HL-60/S4 treated with retinoic acid at 250 ng/mL for 4 days and 3 days (cell line): ENCODE data around the gene POLL.
"Not testable (repeated sequence)": the region's sequence is repeated elsewhere in the genome, so short reads cannot be mapped to it uniquely, and the experiment has no call there.

Experiments used
- in situ Hi-C: fragments of 300-500 bp; cut with MboI; formaldehyde crosslinking; loops from 2 replicates; pipeline ENCODE4 v1.7.0; 2022; ENCODE audit warnings: low sequenced_read_pairs

Gene POLL

GRCh38 chr10:101587725-101588653 is at the start of gene POLL, which contains the start of gene DPCD:
Gene POLL, minus strand, starts transcription at chr10:101588257. Its CDS starts 897 bp downstream, at chr10:101587360.
Gene DPCD, plus strand, starts transcription at chr10:101588321. Its CDS starts 16 bp downstream, at chr10:101588337.
- in situ Hi-C loops: no loop called here

DNA sequence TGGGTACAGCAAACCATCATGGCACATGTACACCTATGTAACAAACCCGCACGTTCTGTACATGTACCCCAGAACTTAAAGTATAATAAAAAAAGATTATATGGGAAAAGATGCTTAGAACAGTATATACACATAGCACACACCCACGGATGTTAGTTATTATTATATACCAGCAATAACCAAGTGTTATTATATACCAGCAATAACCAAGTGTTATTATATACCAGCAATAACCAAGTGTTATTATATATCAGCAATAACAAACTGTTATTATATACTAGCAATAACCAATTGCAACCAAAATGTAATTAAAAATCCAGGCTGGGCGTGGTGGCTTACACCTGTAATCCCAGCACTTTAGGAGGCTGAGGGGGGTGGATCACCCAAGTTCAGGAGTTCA is 45.5 kb upstream of the POLL start:
- in situ Hi-C loops: not testable (repeated sequence)

GRCh38 chr10:101631821-101632475 is 43.9 kb upstream of the POLL start:
- in situ Hi-C loops: no loop called here

GRCh38 chr10:101630633-101630920 is 42.5 kb upstream of the POLL start:
- in situ Hi-C loops: no loop called here

- in situ Hi-C loops: no loop called here
These were observed 42.0 kb upstream of the POLL start for GRCh38 chr10:101629837-101630632.

DNA sequence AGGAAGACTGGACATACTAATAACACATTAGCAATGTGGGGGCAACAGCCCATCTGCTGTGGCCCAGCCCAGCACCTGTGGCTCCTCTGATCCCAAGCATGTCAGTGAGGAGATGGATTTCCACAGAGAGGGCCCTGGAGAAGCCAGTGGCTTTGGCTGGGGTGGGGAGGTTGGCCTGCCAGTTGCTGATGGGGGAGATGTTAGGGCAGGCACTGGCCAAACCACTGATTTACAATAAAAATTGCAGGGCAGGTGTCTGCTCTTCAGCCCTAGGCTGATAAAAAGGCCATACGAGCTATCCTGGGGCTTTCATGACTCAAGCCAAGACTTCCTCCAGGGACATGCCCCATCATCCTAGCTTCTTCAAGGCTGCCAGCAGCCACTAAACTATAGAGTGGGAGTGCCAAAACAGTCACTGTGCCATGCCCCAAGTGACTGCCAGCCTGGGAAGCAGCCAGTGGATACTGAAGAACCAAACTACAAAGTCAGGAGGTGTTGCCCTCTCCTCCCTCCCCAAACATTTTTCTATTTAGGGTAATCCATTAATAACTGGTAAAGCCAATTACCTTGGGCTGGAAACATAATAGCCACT is 37.9 kb upstream of the POLL start:
- in situ Hi-C loops: no loop called here

DNA sequence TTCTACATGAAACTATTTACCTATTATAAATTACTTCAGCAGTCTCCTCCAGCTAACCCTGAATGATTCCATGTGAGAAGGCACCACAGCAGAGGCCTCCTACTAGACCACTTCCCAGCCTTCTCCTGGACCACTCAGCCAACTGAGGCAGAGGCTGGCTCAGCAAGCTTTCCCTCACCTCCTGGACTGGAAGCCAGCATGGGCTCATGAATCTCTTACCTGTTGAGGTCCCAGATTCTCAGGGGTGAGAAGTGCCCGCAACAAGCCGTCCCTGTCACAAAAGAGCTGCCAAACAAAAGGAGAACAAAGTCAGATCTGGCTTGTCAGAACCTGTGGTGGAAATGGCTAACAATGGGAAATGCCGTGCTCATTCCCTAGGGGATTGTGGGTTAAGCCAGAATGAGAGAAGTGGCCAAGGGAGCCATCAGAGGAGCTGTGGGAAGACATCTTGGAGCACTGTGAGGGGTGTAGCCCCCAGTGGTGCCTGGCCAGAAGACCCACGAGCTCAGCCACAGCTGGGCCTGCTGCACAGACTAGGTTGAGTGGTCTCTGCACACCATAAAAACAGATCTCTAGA is 36.6 kb upstream of the POLL start:
- in situ Hi-C loops: no loop called here

DNA sequence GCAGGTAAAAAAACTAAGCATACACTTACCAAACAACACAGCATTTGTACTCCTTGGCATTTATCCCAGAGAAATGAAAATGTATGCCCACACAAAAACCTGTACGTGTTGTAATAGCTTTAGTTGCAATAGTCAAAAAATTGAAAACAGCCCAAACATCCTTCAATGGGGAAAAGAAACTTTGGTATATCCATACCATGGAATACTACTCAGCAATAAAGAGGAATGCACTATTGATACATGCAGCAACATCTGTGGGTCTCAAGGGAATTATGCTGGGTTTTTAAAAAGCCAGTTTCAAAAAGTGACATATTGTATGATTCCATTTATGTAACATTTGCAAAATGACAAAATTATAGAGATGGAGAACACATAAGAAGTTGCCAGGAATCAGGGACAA is 35.5 kb upstream of the POLL start:
- in situ Hi-C loops: no loop called here

- in situ Hi-C loops: no loop called here
These were observed 31.9 kb upstream of the POLL start for GRCh38 chr10:101619983-101620382.

- in situ Hi-C loops: no loop called here
These were observed 30.8 kb upstream of the POLL start for GRCh38 chr10:101618871-101619270.

DNA sequence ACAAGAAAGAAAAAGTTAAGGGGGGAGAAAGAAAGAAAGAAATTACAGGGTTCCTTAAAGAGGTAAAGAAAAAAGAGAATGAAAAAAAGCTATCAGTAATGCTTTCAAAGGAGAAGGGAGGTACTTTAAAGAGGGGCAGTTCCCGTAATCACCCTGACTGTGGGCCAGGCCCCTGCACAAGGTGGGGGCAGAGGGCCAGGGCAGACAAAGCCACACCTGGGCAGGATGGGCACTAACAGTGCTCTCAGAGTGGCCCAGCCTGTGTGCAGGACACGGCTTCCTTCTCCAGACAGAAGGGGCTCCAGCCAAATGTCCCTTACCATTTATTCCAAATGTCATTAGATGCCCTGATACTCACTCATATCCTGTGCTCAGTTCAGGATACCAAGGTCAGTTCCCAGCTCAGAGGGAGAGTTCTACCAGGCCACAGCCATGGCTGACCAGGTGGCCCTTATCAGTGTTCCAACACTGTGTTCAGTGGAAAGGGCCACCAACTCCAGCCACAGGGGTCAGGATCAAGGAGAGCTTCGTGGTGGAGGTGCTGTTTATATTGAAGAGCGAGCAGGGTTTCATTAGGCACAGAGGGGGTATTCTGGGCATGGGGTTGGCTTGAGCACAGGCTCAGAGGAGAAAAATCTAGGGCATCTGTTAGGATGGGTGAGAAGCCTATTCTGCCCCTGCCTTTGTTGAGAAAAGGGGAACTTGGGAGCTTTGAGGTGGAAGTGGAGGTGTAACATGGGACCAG is 29.9 kb upstream of the POLL start:
- in situ Hi-C loops: no loop called here

- in situ Hi-C loops: no loop called here
These were observed 29.2 kb upstream of the POLL start for GRCh38 chr10:101617102-101617823.

DNA sequence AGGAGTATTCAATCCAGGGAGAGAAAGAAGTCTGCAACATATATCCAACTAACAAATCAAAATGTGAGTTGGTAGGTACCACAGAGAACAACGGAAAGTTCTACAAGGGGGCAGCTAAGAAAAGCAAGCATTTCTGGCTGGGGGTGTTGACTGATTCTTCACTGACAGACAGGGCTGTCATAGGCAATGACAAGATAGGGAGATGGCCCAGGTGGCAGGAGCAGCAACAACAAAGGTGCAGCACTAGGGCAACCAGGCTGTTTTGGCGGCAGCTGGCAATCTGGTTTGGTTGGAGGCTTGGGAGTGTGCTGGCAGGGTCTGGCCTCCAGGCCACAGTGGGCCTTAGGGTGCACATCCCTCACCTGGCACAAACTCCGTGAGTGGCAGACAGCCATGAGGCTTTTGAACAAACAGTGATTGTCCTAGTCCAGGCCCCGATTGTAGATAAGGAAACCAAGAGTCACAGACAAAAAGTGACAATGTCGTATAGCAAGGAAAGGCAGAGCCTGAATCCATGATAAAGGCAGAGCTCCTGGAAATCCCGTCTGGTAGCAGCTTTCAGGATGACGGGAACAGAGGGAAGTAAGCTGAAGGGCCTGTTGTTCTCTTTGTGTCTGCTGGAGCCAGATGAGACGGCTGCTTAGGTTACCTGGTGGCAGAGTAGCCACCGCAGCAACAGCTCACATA is 28.5 kb upstream of the POLL start:
- in situ Hi-C loops: no loop called here

DNA sequence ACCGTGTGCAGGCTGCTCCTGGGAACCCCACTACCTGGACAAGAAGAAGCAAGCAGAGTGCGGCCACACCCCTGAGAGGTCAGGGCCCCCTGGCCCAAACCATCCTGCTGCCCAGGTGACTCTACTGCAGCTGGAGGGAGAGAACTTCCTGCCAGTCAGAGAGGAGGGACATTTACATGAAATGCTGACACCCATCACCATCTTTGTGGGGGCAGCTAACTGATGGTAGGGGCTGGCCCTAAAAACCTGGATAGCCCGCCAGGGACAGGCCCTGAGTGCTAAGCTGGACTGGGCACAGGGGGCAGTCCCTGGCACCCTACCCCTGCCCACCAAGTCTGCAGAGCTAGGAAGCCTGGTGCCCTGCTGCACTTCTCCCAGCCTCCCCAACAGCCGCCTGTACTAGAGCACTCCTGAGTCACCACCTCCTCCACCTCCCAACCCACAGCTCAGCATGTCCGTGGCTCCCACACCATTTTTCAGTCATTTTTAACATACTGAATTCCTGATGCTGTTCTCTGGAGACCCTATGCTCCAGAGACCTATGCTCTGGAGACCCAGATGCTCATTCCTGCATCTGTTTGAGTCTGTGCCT is 27.6 kb upstream of the POLL start:
- in situ Hi-C loops: no loop called here

DNA sequence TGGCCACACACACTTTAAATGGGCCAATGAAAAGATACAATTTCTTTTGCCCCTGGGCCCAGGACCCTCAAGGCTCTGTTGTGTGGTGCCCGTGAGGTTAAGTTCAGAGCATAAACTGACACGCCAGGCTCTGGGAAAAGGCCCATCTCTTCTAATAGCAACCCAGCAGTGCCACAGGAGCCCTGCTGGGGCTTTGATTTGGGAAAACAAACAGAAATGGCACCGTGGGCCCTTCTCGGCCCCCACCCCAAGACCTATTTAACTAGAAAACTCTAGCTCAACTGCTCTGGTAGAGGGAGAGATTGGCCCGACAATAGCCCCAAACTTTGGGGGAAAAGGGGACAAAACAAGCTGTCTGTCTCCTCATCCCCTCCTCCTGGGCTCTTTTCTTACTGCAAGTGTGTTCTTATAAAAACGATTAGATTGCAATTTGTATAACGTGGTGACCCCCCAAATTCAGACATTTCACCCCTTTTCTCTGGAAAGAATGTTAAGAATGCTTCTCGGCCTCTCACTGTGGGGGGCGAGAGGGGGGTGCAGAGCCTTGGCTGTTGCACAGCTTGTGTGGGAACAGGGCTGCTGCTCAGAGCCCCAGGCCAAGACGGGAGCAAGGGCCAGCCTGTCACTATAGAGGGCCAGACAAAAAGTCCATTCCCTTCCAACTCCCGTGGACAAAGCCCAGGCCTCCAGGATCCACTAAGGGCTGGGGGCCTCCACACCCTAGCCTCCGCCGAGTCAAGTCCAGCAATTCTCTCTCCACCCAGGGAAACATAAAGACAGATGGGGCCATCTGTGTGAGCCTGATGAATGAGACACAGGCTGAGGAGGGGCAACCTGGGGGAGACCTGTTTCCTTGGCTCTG is 26.8 kb upstream of the POLL start:
- in situ Hi-C loops: no loop called here

DNA sequence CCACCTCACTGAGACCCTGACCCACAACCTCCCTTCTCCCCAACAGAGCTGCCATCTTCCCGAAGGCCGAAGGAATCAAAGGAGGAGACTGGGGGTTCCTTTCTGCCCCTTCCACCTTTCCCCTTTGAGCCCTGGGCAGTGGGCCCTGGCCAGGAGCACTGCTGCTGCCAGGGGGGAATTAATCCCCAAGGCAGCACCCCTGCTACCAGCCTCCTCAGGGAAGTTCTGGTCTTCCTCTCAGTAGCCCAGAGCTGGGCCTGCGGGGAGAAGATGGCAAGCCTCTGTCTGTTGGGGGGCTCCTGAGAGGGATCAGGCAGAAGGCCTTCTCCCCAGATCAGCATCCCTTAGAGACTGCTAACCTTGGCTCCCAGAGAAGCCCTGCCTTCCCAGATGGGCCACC is 25.6 kb upstream of the POLL start:
- in situ Hi-C loops: no loop called here

DNA sequence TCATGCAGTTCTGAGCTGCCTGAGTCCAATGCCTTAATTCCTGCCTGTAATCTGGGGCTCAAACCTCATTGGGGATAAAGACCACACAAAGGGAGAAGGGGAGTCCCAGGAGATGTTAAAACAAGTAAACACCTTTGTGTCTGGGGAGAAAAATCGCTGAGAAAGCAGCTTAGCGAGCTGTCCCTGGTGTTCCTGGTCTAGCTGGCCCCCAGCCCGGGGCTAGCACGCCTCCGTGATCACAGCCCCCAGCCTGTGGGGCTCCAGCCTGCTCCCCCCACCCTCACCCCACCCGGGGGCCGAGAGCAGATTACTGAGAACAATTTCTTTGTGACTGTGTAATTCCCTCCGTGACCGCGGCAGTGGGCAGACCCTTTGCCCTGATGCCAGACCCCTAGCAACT is 24.8 kb upstream of the POLL start:
- in situ Hi-C loops: no loop called here

GRCh38 chr10:101612086-101612485 is 24.0 kb upstream of the POLL start:
- in situ Hi-C loops: no loop called here
